Naive thymus-derived CD4-positive, alpha-beta T cell (primary cell): Measurements from ENCODE around the gene SMPD3. TPM values are rescaled to one million over a fixed set of nuclear protein-coding genes. Genes with fewer than 3 reads are reported as not detected.

Experiments used
- ATAC-seq: fragments of 150-1000 bp; cut with Tn5 transposase; 2 replicates; pipeline ENCODE4 v1.10.0; 2021; ENCODE audit warnings: mild to moderate bottlenecking, moderate library complexity
- CTCF ChIA-PET: fragments of 350-600 bp; sonication (Branson Sonifier 250); formaldehyde crosslinking; loops from one replicate; lab custom pipeline; 2021; ENCODE audit warnings: antibody characterized with exemption; lab: Charles Lee
- POLR2A ChIA-PET: fragments of 350-600 bp; sonication (Branson Sonifier 250); formaldehyde crosslinking; loops from one replicate; lab custom pipeline; 2021; ENCODE audit warnings: antibody characterized with exemption, inconsistent platforms; lab: Charles Lee
- DNase-seq, 9 donors: peaks; one replicate each; pipeline versions ENCODE4 v3.0.0 to v3.0.0-alpha.2; 2020 to 2022; ENCODE audit warnings: mixed read lengths in 1 of 9
- H3K27ac ChIP-seq: one replicate; pipeline ENCODE4 v1.7.0; 2013; ENCODE audit warnings: mild to moderate bottlenecking, low read depth, low read length, moderate library complexity
- H3K27me3 ChIP-seq, 2 donors: one replicate each; pipeline ENCODE4 v1.7.0; 2013; ENCODE audit warnings: low read length in 2 of 2, mild to moderate bottlenecking in 2 of 2, moderate library complexity in 2 of 2; ENCODE audit not compliant: control insufficient read depth in 2 of 2, insufficient read depth in 2 of 2
- H3K36me3 ChIP-seq, 3 experiments: 1 replicate in 2 of 3; 2 replicates in 1 of 3; pipeline ENCODE4 v1.7.0; 2013; ENCODE audit warnings: low read length in 3 of 3, mild to moderate bottlenecking in 3 of 3, moderate library complexity in 1 of 3; ENCODE audit not compliant: insufficient read depth in 3 of 3, control insufficient read depth in 2 of 3
- H3K4me1 ChIP-seq, 2 donors: one replicate each; pipeline ENCODE4 v1.7.0; 2013; ENCODE audit warnings: low read length in 2 of 2, mild to moderate bottlenecking in 2 of 2, moderate library complexity in 1 of 2; ENCODE audit not compliant: control insufficient read depth in 2 of 2, insufficient read depth in 2 of 2
- H3K4me3 ChIP-seq: 2 replicates; pipeline ENCODE4 v1.7.0; 2013; ENCODE audit warnings: mild to moderate bottlenecking, low read length
- H3K9me3 ChIP-seq, 3 experiments: 1 replicate in 2 of 3; 2 replicates in 1 of 3; pipeline ENCODE4 v1.7.0; 2013; ENCODE audit warnings: low read length in 3 of 3; ENCODE audit not compliant: control insufficient read depth in 2 of 3
- H3K27ac Mint-ChIP-seq, 9 donors: one replicate each; pipeline ENCODE4 v1.8.0; 2020 to 2022; ENCODE audit warnings: mixed read lengths in 9 of 9, mild to moderate bottlenecking in 8 of 9, moderate library complexity in 5 of 9, inconsistent platforms in 2 of 9
- H3K27me3 Mint-ChIP-seq, 5 donors: one replicate each; pipeline ENCODE4 v1.8.0; 2021 to 2022; ENCODE audit warnings: mixed read lengths in 5 of 5, mild to moderate bottlenecking in 1 of 5
- H3K36me3 Mint-ChIP-seq, 5 donors: one replicate each; pipeline ENCODE4 v1.8.0; 2020 to 2022; ENCODE audit warnings: mixed read lengths in 5 of 5, mild to moderate bottlenecking in 3 of 5, inconsistent platforms in 1 of 5
- H3K4me1 Mint-ChIP-seq, 7 donors: one replicate each; pipeline ENCODE4 v1.8.0; 2020 to 2022; ENCODE audit warnings: mixed read lengths in 7 of 7, mild to moderate bottlenecking in 3 of 7, inconsistent platforms in 1 of 7
- H3K4me3 Mint-ChIP-seq, 10 donors: one replicate each; pipeline ENCODE4 v1.8.0; 2020 to 2022; ENCODE audit warnings: mild to moderate bottlenecking in 10 of 10, mixed read lengths in 10 of 10, moderate library complexity in 6 of 10, inconsistent platforms in 2 of 10
- H3K9me3 Mint-ChIP-seq, 11 donors: one replicate each; pipeline ENCODE4 v1.8.0; 2020 to 2022; ENCODE audit warnings: mixed read lengths in 11 of 11, mild to moderate bottlenecking in 4 of 11, inconsistent platforms in 1 of 11, moderate library complexity in 1 of 11
- intact Hi-C, 2 donors: fragments of 100-400 bp; cut with micrococcal nuclease; formaldehyde crosslinking; loops; one replicate each; pipeline ENCODE4 v1.15.1; 2023
- polyA plus RNA-seq, 2 donors: library from polyadenylated mRNA; unstranded; fragments of 300-500 nt; fragmentation: Illumina TruSeq; gene quantifications; one replicate each; pipeline ENCODE4 v1.2.3, GENCODE V29; 2021
- total RNA-seq, 6 experiments: library from RNA in 5 of 6; stranded (reverse) in 5 of 6; gene quantifications; 1 replicate in 5 of 6; 2 replicates in 1 of 6; pipeline ENCODE4 v1.2.3 and lab custom pipeline; 2021 to 2026

SMPD3 gene
- total and polyA plus RNA-seq, 7 experiments from 2014 or later = 0.32 to 6.1 (median 1.8) TPM

GRCh38 chr16:68335175-68335574, 113.1 kb downstream of the SMPD3 start:
- Mint-ChIP-seq H3K9me3 (no peaks in the 10 kb centered on the region), H3K4me3 (no peak overlapping the region), H3K36me3 (peaks cover 8 to 59% (median 39%) of the 10 kb centered on the region in 5 donors), H3K27ac (peak overlapping the region in 2 of 9 donors; percentile 71 to 77), H3K27me3 (no peaks in the 10 kb centered on the region), H3K4me1 (peaks cover 11 to 25% (median 19%) of the 10 kb centered on the region in 7 donors)
- no peak for DNase-seq
- intact Hi-C loops = no loop called here
- ChIA-PET POLR2A (interaction anchor here (0.6 kb wide), 1 partner anchor 716 kb away, joined by 8 read pairs; no protein-coding TSS in a partner anchor), CTCF (interaction anchor here (1.0 to 2.8 kb wide), 2 partner anchors 28 to 74 kb away, joined by 6 to 13 read pairs; no protein-coding TSS in a partner anchor)
- no peak for ATAC-seq
- peaks cover 10 to 63% (median 23%) of the 10 kb centered on the region in 3 experiments for H3K36me3 ChIP-seq
- no peaks in the 10 kb centered on the region for H3K27me3 ChIP-seq
- no peaks in the 10 kb centered on the region for H3K9me3 ChIP-seq
- H3K4me1 ChIP-seq = peaks cover 0 to 13% of the 10 kb centered on the region in 2 donors
- no peak overlapping the region for H3K27ac ChIP-seq
- H3K4me3 ChIP-seq = no peak overlapping the region

DNA sequence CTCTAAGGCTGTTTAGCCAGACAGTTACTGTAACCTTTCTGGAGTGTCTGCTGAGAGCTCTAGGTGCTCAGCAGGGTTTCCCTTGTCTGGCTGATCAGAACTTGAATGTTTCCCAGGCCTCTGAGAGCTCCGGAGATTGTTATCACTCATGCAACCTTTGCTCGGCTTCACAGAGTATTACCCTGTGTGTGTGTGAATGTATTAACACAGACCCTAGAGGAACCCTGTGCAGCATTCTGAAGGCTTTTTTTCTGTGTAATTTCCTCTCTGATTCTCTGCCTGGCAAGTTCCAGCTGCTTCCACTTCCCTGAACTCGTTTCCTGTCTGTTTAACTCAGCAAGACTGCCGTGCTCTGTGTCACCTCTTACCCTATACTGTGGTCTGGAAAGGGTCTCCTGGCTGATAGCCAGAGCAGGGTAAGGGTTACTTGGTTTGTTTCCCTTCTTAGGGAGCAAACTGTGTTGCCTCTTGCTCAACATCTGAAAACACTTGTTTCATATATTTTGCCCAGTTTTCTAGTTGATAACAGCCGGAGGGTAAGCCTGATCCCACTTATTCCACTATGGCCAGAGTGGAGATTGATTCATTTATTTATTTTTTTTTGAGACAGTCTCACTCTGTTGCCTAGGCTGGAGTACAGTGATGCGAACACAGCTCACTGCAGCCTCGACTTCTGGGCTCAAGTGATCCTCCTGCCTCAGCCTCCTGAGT, 115.7 kb downstream of the SMPD3 start:
- ChIA-PET POLR2A (interaction anchor here (0.6 to 1.3 kb wide), 5 partner anchors 17 to 531 kb away, joined by 3 to 5 read pairs (median 3); partner anchors contain the start of genes PRMT7, SLC7A6 and SLC7A6OS), CTCF (interaction anchor here (0.7 to 1.7 kb wide), 3 partner anchors 10 to 71 kb away, joined by 3 to 16 read pairs (median 4); partner anchors contain the start of gene SLC7A6)
- H3K27ac ChIP-seq = peak overlapping the region; percentile 3
- H3K9me3 Mint-ChIP-seq = no peaks in the 10 kb centered on the region
- peaks cover 18 to 30% (median 25%) of the 10 kb centered on the region in 7 donors for H3K4me1 Mint-ChIP-seq
- H3K4me1 ChIP-seq = peaks cover 0 to 16% of the 10 kb centered on the region in 2 donors
- H3K27me3 Mint-ChIP-seq = no peaks in the 10 kb centered on the region
- peak overlapping the region in 7 of 10 donors; percentile 13 to 62 (median 46) for H3K4me3 Mint-ChIP-seq
- ATAC-seq = peak; percentile 16
- H3K36me3 ChIP-seq = peaks cover 0 to 52% (median 8%) of the 10 kb centered on the region in 3 experiments
- peaks cover 5 to 34% (median 24%) of the 10 kb centered on the region in 5 donors for H3K36me3 Mint-ChIP-seq
- H3K4me3 ChIP-seq = no peak overlapping the region
- DNase-seq = peak in 2 of 9 donors; percentile 10 to 24
- H3K27me3 ChIP-seq = no peaks in the 10 kb centered on the region
- intact Hi-C loops = no loop called here
- no peaks in the 10 kb centered on the region for H3K9me3 ChIP-seq
- peak overlapping the region; percentile 30 to 89 (median 67) for H3K27ac Mint-ChIP-seq

DNA sequence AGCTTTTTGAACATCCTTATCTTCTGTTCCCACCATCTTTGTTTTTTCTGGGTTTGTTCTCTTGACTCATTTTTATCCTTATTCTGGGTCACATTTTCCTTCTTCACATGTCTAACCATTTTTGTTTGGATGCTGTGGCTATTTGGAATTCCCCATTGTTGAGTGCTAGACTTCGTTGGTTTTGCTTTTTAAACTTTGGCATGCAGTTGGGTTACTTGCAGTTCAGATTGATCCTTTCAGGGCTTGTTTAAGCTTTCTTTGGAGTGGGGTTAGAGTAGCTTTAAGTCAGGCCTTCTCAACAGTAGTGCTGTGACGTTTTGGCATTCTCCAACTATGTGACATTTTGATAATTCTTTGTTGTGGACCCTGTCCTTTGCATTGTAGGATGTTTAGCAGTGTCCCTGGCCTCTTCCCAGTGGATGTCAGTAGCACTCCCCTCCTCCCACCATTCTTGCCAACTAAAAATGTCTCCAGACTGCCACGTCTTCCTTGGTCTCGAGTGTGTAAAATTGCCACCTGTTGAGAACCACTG, 116.4 kb downstream of the SMPD3 start:
- no peak overlapping the region for H3K4me3 ChIP-seq
- ChIA-PET CTCF (interaction anchor here (0.7 to 1.7 kb wide), 3 partner anchors 10 to 70 kb away, joined by 3 to 16 read pairs (median 4); partner anchors contain the start of gene SLC7A6), POLR2A (interaction anchor here (0.6 to 1.3 kb wide), 4 partner anchors 21 to 530 kb away, joined by 3 to 5 read pairs (median 4); partner anchors contain the start of genes PRMT7, SLC7A6 and SLC7A6OS)
- ATAC-seq = no peak
- H3K36me3 Mint-ChIP-seq = peaks cover 0 to 28% (median 20%) of the 10 kb centered on the region in 5 donors
- peak overlapping the region in 5 of 10 donors; percentile 30 to 62 (median 50) for H3K4me3 Mint-ChIP-seq
- no peaks in the 10 kb centered on the region for H3K27me3 Mint-ChIP-seq
- no peak for DNase-seq
- H3K9me3 ChIP-seq = no peaks in the 10 kb centered on the region
- H3K27me3 ChIP-seq = no peaks in the 10 kb centered on the region
- no peaks in the 10 kb centered on the region for H3K9me3 Mint-ChIP-seq
- peaks cover 18 to 33% (median 25%) of the 10 kb centered on the region in 7 donors for H3K4me1 Mint-ChIP-seq
- H3K27ac Mint-ChIP-seq = peak overlapping the region in 8 of 9 donors; percentile 30 to 89 (median 66)
- intact Hi-C loops = no loop called here
- peaks cover 0 to 16% of the 10 kb centered on the region in 2 donors for H3K4me1 ChIP-seq
- peaks cover 0 to 46% (median 4%) of the 10 kb centered on the region in 3 experiments for H3K36me3 ChIP-seq
- no peak overlapping the region for H3K27ac ChIP-seq

GRCh38 chr16:68328860-68329390, 119.4 kb downstream of the SMPD3 start:
- CTCF ChIA-PET = interaction anchor here (0.6 to 8.2 kb wide), 28 partner anchors 9 to 1286 kb away, joined by 3 to 224 read pairs (median 3); partner anchors contain the start of genes PRMT7, SLC7A6 and SLC7A6OS
- Histone ChIP-seq H3K27me3 (no peaks in the 10 kb centered on the region), H3K9me3 (no peaks in the 10 kb centered on the region), H3K4me1 (peaks cover 0 to 16% of the 10 kb centered on the region in 2 donors), H3K36me3 (peaks cover 0 to 40% (median 8%) of the 10 kb centered on the region in 3 experiments), H3K4me3 (no peak overlapping the region), H3K27ac (no peak overlapping the region)
- peak overlapping the region in 4 of 9 donors; percentile 0 to 57 (median 9) for H3K27ac Mint-ChIP-seq
- peaks cover 16 to 28% (median 19%) of the 10 kb centered on the region in 7 donors for H3K4me1 Mint-ChIP-seq
- intact Hi-C loops = loop anchor here (1.0 to 5.0 kb wide), 7 partner anchors 18 to 235 kb away; partner anchors contain the start of genes PRMT7 (in 1 of the 2) and SLC7A6OS (in 1 of the 2)
- ATAC-seq (no peak), DNase-seq (no peak)
- no peaks in the 10 kb centered on the region for H3K9me3 Mint-ChIP-seq
- POLR2A ChIA-PET = interaction anchor here (0.6 to 6.0 kb wide), 8 partner anchors 9 to 501 kb away, joined by 3 to 68 read pairs (median 5); partner anchors contain the start of genes PRMT7, SLC7A6 and SLC7A6OS
- H3K27me3 Mint-ChIP-seq = no peaks in the 10 kb centered on the region
- H3K36me3 Mint-ChIP-seq = peaks cover 0 to 21% (median 13%) of the 10 kb centered on the region in 5 donors
- H3K4me3 Mint-ChIP-seq = no peak overlapping the region

GRCh38 chr16:68328151-68328859, 120.0 kb downstream of the SMPD3 start:
- Histone ChIP-seq H3K9me3 (no peaks in the 10 kb centered on the region), H3K27me3 (no peaks in the 10 kb centered on the region), H3K27ac (no peak overlapping the region), H3K4me3 (no peak overlapping the region), H3K36me3 (peaks cover 0 to 41% (median 8%) of the 10 kb centered on the region in 3 experiments), H3K4me1 (peaks cover 0 to 16% of the 10 kb centered on the region in 2 donors)
- Mint-ChIP-seq H3K4me3 (no peak overlapping the region), H3K27ac (peak overlapping the region in 4 of 9 donors; percentile 0 to 57 (median 9)), H3K36me3 (peaks cover 0 to 23% (median 13%) of the 10 kb centered on the region in 5 donors), H3K27me3 (no peaks in the 10 kb centered on the region), H3K4me1 (peaks cover 16 to 28% (median 19%) of the 10 kb centered on the region in 7 donors), H3K9me3 (no peaks in the 10 kb centered on the region)
- intact Hi-C loops = loop anchor here (1.0 to 5.0 kb wide), 7 partner anchors 17 to 234 kb away; partner anchors contain the start of genes PRMT7 (in 1 of the 2) and SLC7A6OS (in 1 of the 2)
- POLR2A ChIA-PET = interaction anchor here (0.8 to 6.0 kb wide), 6 partner anchors 9 to 71 kb away, joined by 3 to 68 read pairs (median 5); partner anchors contain the start of genes PRMT7, SLC7A6 and SLC7A6OS
- DNase-seq (peak; percentile 52 to 81 (median 77)), ATAC-seq (peak; percentile 99)
- CTCF ChIA-PET = interaction anchor here (0.6 to 8.2 kb wide), 23 partner anchors 9 to 206 kb away, joined by 3 to 224 read pairs (median 4); partner anchors contain the start of genes PRMT7, SLC7A6 and SLC7A6OS
